CD14-positive monocyte (primary cell): Measurements from ENCODE around the gene TIGD3. TPM values are rescaled to one million over a fixed set of nuclear protein-coding genes. Genes with fewer than 3 reads are reported as not detected.

Experiments used
- DNase-seq, 3 donors: peaks; one replicate each; pipeline ENCODE4 v3.0.0-alpha.2; 2011 to 2022
- H2AFZ ChIP-seq: 2 replicates; pipeline ENCODE4 v1.6.0; 2012; ENCODE audit warnings: mild to moderate bottlenecking, low read depth, low read length, inconsistent platforms; ENCODE audit not compliant: insufficient read depth, poor library complexity, severe bottlenecking
- H3K27ac ChIP-seq, 2 donors: 1 replicate in 1 of 2; 2 replicates in 1 of 2; pipeline ENCODE4 v1.5.1; 2012 to 2013; ENCODE audit warnings: low read length in 2 of 2, control low read depth in 1 of 2, inconsistent platforms in 1 of 2, low read depth in 1 of 2, mild to moderate bottlenecking in 1 of 2
- H3K27me3 ChIP-seq, 2 donors: one replicate each; pipeline versions ENCODE4 v1.6.0 to v1.6.1; 2011 to 2013; ENCODE audit warnings: low read length in 2 of 2; ENCODE audit not compliant: control insufficient read depth in 2 of 2, insufficient read depth in 2 of 2
- H3K36me3 ChIP-seq, 2 donors: replicated peaks in 1 of 2; 1 replicate in 1 of 2; 2 replicates in 1 of 2; pipeline versions ENCODE4 v1.5.1 to v1.6.1; 2012 to 2013; ENCODE audit warnings: low read length in 2 of 2, control low read depth in 1 of 2, inconsistent platforms in 1 of 2, mild to moderate bottlenecking in 1 of 2; ENCODE audit not compliant: insufficient read depth in 2 of 2, control insufficient read depth in 1 of 2
- H3K4me1 ChIP-seq, 2 donors: 1 replicate in 1 of 2; 2 replicates in 1 of 2; pipeline versions ENCODE4 v1.5.1 to v1.6.1; 2012 to 2013; ENCODE audit warnings: low read length in 2 of 2, control low read depth in 1 of 2, inconsistent platforms in 1 of 2, mild to moderate bottlenecking in 1 of 2, moderate library complexity in 1 of 2; ENCODE audit not compliant: insufficient read depth in 2 of 2, control insufficient read depth in 1 of 2
- H3K4me2 ChIP-seq: replicated peaks from 2 replicates; pipeline ENCODE3; 2012; ENCODE audit warnings: low read length, moderate library complexity, mild to moderate bottlenecking; ENCODE audit not compliant: poor library complexity, severe bottlenecking; ENCODE audit errors: extremely low read depth
- H3K4me3 ChIP-seq, 3 experiments: fragments of 200-600 bp in 1 of 3; sonication (generic) in 1 of 3; replicated peaks in 1 of 3; 1 replicate in 2 of 3; 2 replicates in 1 of 3; pipeline ENCODE4 v1.5.1; 2011 to 2013; ENCODE audit warnings: low read length in 3 of 3, mild to moderate bottlenecking in 3 of 3, control low read depth in 2 of 3, low read depth in 2 of 3, inconsistent platforms in 1 of 3, moderate library complexity in 1 of 3
- H3K79me2 ChIP-seq: 2 replicates; pipeline ENCODE4 v1.6.0; 2012; ENCODE audit warnings: mild to moderate bottlenecking, control low read depth, inconsistent platforms, low read length, moderate library complexity; ENCODE audit not compliant: insufficient read depth
- H3K9ac ChIP-seq: 2 replicates; pipeline ENCODE4 v1.6.0; 2017; ENCODE audit warnings: low read length, mild to moderate bottlenecking; ENCODE audit not compliant: insufficient read depth, poor library complexity, severe bottlenecking
- H3K9me3 ChIP-seq, 2 donors: replicated peaks in 1 of 2; 1 replicate in 1 of 2; 2 replicates in 1 of 2; pipeline versions ENCODE4 v1.5.1 to v1.6.1; 2012 to 2013; ENCODE audit warnings: low read length in 2 of 2, control low read depth in 1 of 2; ENCODE audit not compliant: control insufficient read depth in 1 of 2, insufficient read depth in 1 of 2
- H4K20me1 ChIP-seq: 2 replicates; pipeline ENCODE4 v1.6.0; 2012; ENCODE audit warnings: mild to moderate bottlenecking, low read length, control low read depth, moderate library complexity; ENCODE audit not compliant: insufficient read depth
- H3K27ac Mint-ChIP-seq, 7 donors: one replicate each; pipeline ENCODE4 v1.8.0; 2020; ENCODE audit warnings: mild to moderate bottlenecking in 7 of 7, mixed read lengths in 7 of 7, moderate library complexity in 6 of 7, inconsistent platforms in 2 of 7
- H3K27me3 Mint-ChIP-seq, 3 donors: one replicate each; pipeline ENCODE4 v1.8.0; 2021 to 2022; ENCODE audit warnings: low read depth in 3 of 3, mild to moderate bottlenecking in 3 of 3, mixed read lengths in 3 of 3, moderate library complexity in 3 of 3, inconsistent platforms in 1 of 3
- H3K36me3 Mint-ChIP-seq, 2 donors: one replicate each; pipeline ENCODE4 v1.8.0; 2020; ENCODE audit warnings: mixed read lengths in 2 of 2, inconsistent platforms in 1 of 2, mild to moderate bottlenecking in 1 of 2
- H3K4me1 Mint-ChIP-seq: one replicate; pipeline ENCODE4 v1.8.0; 2020; ENCODE audit warnings: mild to moderate bottlenecking, mixed read lengths
- H3K4me3 Mint-ChIP-seq, 2 donors: one replicate each; pipeline ENCODE4 v1.8.0; 2020; ENCODE audit warnings: mild to moderate bottlenecking in 2 of 2, mixed read lengths in 2 of 2, moderate library complexity in 1 of 2
- H3K9me3 Mint-ChIP-seq, 7 donors: one replicate each; pipeline ENCODE4 v1.8.0; 2020 to 2022; ENCODE audit warnings: mixed read lengths in 7 of 7, mild to moderate bottlenecking in 6 of 7, moderate library complexity in 6 of 7, inconsistent platforms in 2 of 7
- CTCF ChIP-seq: fragments of 200-600 bp; IDR thresholded peaks from one replicate; pipeline ENCODE4 v1.8.0; 2022; ENCODE audit warnings: antibody characterized with exemption, mild to moderate bottlenecking
- WGBS: methylation state at CpG from one replicate; pipeline ENCODE4 v1.1.5; 2013; ENCODE audit warnings: missing lambda C conversion rate; ENCODE audit not compliant: insufficient coverage; 5-methylcytosine and 5-hydroxymethylcytosine counted together
- intact Hi-C, 2 donors: fragments of 100-400 bp; cut with micrococcal nuclease; formaldehyde crosslinking; loops; one replicate each; pipeline versions ENCODE4 v1.15.0 to v1.15.1; 2023
- polyA plus RNA-seq, 3 donors: library from polyadenylated mRNA; depleted of rRNA in 1 of 3; unstranded in 2 of 3; stranded (reverse) in 1 of 3; fragments of 300-500 nt in 2 of 3; fragments of >200 nt in 1 of 3; fragmentation: Illumina TruSeq in 2 of 3; gene quantifications; 1 replicate in 2 of 3; 2 replicates in 1 of 3; pipeline ENCODE4 v1.2.3, GENCODE V29; 2012 to 2021

Gene TIGD3
- polyA plus RNA-seq, 3 donors, result 1.7 to 3.7 (median 2.8) TPM

- H3K9me3 ChIP-seq, result no peaks in the 10 kb centered on the region
- H3K27ac Mint-ChIP-seq, result peak overlapping the region in 3 of 7 donors; percentile 13 to 77 (median 70)
These were observed 9.2 kb downstream of the TIGD3 start for GRCh38 chr11:65363770-65364169.

GRCh38 chr11:65366340-65366773, 11.8 kb downstream of the TIGD3 start:
- peaks cover 33% of the 10 kb centered on the region for H3K4me1 Mint-ChIP-seq
- no CpG with 5 or more reads among the region's 4 CpGs for WGBS
- Histone ChIP-seq H3K27ac (no peak overlapping the region), H3K27me3 (no peaks in the 10 kb centered on the region), H3K4me2 (no peak overlapping the region), H3K4me1 (peaks cover 30 to 37% of the 10 kb centered on the region in 2 donors), H2AFZ (no peak overlapping the region), H3K79me2 (no peaks in the 10 kb centered on the region), H4K20me1 (no peaks in the 10 kb centered on the region), H3K36me3 (no peaks in the 10 kb centered on the region), H3K4me3 (no peak overlapping the region), H3K9ac (no peak overlapping the region), H3K9me3 (no peaks in the 10 kb centered on the region)
- peak; percentile 82 for TF ChIP-seq CTCF
- no peaks in the 10 kb centered on the region for H3K36me3 Mint-ChIP-seq
- H3K9me3 Mint-ChIP-seq, result no peaks in the 10 kb centered on the region
- peaks cover 1 to 4% (median 1%) of the 10 kb centered on the region in 3 donors for H3K27me3 Mint-ChIP-seq
- peak; percentile 51 to 72 (median 71) for DNase-seq
- no peak overlapping the region for H3K27ac Mint-ChIP-seq
- H3K4me3 Mint-ChIP-seq, result no peak overlapping the region
- intact Hi-C loops, result loop anchor here (5.0 to 10.0 kb wide), 3 partner anchors 36 to 78 kb away; no protein-coding TSS in a partner anchor

More at GRCh38 chr11:65363770-65364169, 9.2 kb downstream of the TIGD3 start:
- H3K4me1 ChIP-seq, result peaks cover 30 to 31% of the 10 kb centered on the region in 2 donors
- Mint-ChIP-seq H3K27me3 (peaks cover 0 to 4% (median 0%) of the 10 kb centered on the region in 3 donors), H3K36me3 (no peaks in the 10 kb centered on the region), H3K9me3 (no peaks in the 10 kb centered on the region), H3K4me1 (peaks cover 24% of the 10 kb centered on the region), H3K4me3 (no peak overlapping the region)
- H3K27me3 ChIP-seq, result no peaks in the 10 kb centered on the region
- no peak overlapping the region for H2AFZ ChIP-seq
- H3K4me2 ChIP-seq, result no peak overlapping the region
- no peak overlapping the region for H3K4me3 ChIP-seq
- DNase-seq, result no peak
- H3K36me3 ChIP-seq, result no peaks in the 10 kb centered on the region
- no peak overlapping the region for H3K27ac ChIP-seq
- H4K20me1 ChIP-seq, result no peaks in the 10 kb centered on the region
- H3K9ac ChIP-seq, result no peak overlapping the region
- no peaks in the 10 kb centered on the region for H3K79me2 ChIP-seq
- TF ChIP-seq CTCF, result no peak
- WGBS, result 100% methylated on average over 1 of the region's 3 CpGs
- intact Hi-C loops, result loop anchor here in 1 of 2 donors (10.0 kb wide), 2 partner anchors 51 to 81 kb away; no protein-coding TSS in a partner anchor
